HepG2 (cell line): Measurements from ENCODE around the gene QSOX2.

Experiments used
- EZH2 ChIP-seq: conservative IDR thresholded peaks from 2 replicates; pipeline ENCODE4 v1.6.1; 2012; ENCODE audit warnings: mild to moderate bottlenecking, low read depth, low read length, moderate library complexity
- HNF4A ChIP-seq: sonication (generic); formaldehyde crosslinking; IDR thresholded peaks from 2 replicates; pipeline ENCODE4 v1.4.0; 2020; ENCODE audit warnings: missing genetic modification reagents
- SP1 ChIP-seq, 2 experiments: fragments of 450-650 bp in 1 of 2; sonication (generic) in 1 of 2; formaldehyde crosslinking in 1 of 2; IDR thresholded peaks; 2 replicates each; pipeline versions ENCODE4 v1.4.0 to v1.6.1; 2016 to 2020; ENCODE audit warnings: missing genetic modification reagents in 1 of 2
- ZC3H13 ChIP-seq: sonication (generic); formaldehyde crosslinking; IDR thresholded peaks from 2 replicates; pipeline ENCODE4 v1.8.1; 2023; ENCODE audit warnings: mild to moderate bottlenecking, missing genetic modification reagents, moderate library complexity
- ZMYM2 ChIP-seq: sonication (generic); formaldehyde crosslinking; IDR thresholded peaks from 2 replicates; pipeline ENCODE4 v1.8.0; 2022; ENCODE audit warnings: mild to moderate bottlenecking, missing genetic modification reagents
- ZNF10 ChIP-seq: sonication (generic); formaldehyde crosslinking; IDR thresholded peaks from 2 replicates; pipeline ENCODE4 v1.4.0; 2020; ENCODE audit warnings: mild to moderate bottlenecking, low read depth, missing genetic modification reagents, borderline replicate concordance
- ZNF337 ChIP-seq: sonication (generic); formaldehyde crosslinking; IDR thresholded peaks from 2 replicates; pipeline ENCODE4 v1.5.1; 2020; ENCODE audit warnings: missing genetic modification reagents, low read depth, mild to moderate bottlenecking, borderline replicate concordance
- ZNF652 ChIP-seq: IDR thresholded peaks from 2 replicates; pipeline ENCODE4 v1.6.1; 2016; ENCODE audit warnings: low read depth, borderline replicate concordance
- TF ChIP-seq, protein P1 (sequence below): sonication (generic); formaldehyde crosslinking; IDR thresholded peaks from 2 replicates; pipeline ENCODE4 v1.5.0; 2020; ENCODE audit warnings: mild to moderate bottlenecking, missing genetic modification reagents, moderate library complexity
- TF ChIP-seq, protein P2 (sequence below): sonication (generic); formaldehyde crosslinking; IDR thresholded peaks from 2 replicates; pipeline ENCODE4 v1.4.0; 2020; ENCODE audit warnings: missing genetic modification reagents

GRCh38 chr9:136208675-136209074 is 36.9 kb downstream of the QSOX2 start:
- TF ChIP-seq ZC3H13 (no peak), EZH2 (no peak), HNF4A (CRISPR knock-in tag) (no peak), ZNF10 (CRISPR knock-in tag) (no peak), ZNF652 (CRISPR knock-in tag) (no peak), ZMYM2 (CRISPR knock-in tag) (no peak), SP1 (IDR thresholded peaks at IDR 0.05) (no peak), SP1 (CRISPR knock-in tag; IDR thresholded peaks at IDR 0.05) (no peak), ZNF337 (CRISPR knock-in tag) (no peak)
- TF ChIP-seq, protein P1, sequence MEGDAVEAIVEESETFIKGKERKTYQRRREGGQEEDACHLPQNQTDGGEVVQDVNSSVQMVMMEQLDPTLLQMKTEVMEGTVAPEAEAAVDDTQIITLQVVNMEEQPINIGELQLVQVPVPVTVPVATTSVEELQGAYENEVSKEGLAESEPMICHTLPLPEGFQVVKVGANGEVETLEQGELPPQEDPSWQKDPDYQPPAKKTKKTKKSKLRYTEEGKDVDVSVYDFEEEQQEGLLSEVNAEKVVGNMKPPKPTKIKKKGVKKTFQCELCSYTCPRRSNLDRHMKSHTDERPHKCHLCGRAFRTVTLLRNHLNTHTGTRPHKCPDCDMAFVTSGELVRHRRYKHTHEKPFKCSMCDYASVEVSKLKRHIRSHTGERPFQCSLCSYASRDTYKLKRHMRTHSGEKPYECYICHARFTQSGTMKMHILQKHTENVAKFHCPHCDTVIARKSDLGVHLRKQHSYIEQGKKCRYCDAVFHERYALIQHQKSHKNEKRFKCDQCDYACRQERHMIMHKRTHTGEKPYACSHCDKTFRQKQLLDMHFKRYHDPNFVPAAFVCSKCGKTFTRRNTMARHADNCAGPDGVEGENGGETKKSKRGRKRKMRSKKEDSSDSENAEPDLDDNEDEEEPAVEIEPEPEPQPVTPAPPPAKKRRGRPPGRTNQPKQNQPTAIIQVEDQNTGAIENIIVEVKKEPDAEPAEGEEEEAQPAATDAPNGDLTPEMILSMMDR (CRISPR knock-in tag) = no peak
- TF ChIP-seq, protein P2, sequence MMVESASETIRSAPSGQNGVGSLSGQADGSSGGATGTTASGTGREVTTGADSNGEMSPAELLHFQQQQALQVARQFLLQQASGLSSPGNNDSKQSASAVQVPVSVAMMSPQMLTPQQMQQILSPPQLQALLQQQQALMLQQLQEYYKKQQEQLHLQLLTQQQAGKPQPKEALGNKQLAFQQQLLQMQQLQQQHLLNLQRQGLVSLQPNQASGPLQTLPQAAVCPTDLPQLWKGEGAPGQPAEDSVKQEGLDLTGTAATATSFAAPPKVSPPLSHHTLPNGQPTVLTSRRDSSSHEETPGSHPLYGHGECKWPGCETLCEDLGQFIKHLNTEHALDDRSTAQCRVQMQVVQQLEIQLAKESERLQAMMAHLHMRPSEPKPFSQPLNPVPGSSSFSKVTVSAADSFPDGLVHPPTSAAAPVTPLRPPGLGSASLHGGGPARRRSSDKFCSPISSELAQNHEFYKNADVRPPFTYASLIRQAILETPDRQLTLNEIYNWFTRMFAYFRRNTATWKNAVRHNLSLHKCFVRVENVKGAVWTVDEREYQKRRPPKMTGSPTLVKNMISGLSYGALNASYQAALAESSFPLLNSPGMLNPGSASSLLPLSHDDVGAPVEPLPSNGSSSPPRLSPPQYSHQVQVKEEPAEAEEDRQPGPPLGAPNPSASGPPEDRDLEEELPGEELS (CRISPR knock-in tag) = no peak
